DOHH2 (cell line): ENCODE results near the gene TMEM259.

ENCODE experiments used
- H3F3A ChIP-seq: fragments of 200-600 bp; sonication (generic), shearing (Covaris generic); 2 replicates; pipeline ENCODE4 v1.6.0; 2016; ENCODE audit warnings: antibody characterized with exemption, mild to moderate bottlenecking; ENCODE audit not compliant: control insufficient read depth, insufficient read depth
- H3K27ac ChIP-seq: fragments of 200-600 bp; sonication (generic); 2 replicates; pipeline ENCODE4 v1.5.1; 2014; ENCODE audit warnings: low read depth, mild to moderate bottlenecking, low read length, moderate library complexity
- H3K27me3 ChIP-seq: fragments of 200-600 bp; sonication (generic); 2 replicates; pipeline ENCODE4 v1.6.1; 2014; ENCODE audit warnings: mild to moderate bottlenecking, low read length, mixed read lengths; ENCODE audit not compliant: control insufficient read depth
- H3K36me3 ChIP-seq: fragments of 200-600 bp; sonication (generic); 2 replicates; pipeline ENCODE4 v1.6.1; 2014; ENCODE audit warnings: mild to moderate bottlenecking, low read length, moderate library complexity, mixed read lengths; ENCODE audit not compliant: control insufficient read depth
- H3K4me1 ChIP-seq: fragments of 200-600 bp; sonication (generic); 2 replicates; pipeline ENCODE4 v1.6.1; 2014; ENCODE audit warnings: mild to moderate bottlenecking, low read length, mixed read lengths; ENCODE audit not compliant: control insufficient read depth
- H3K4me2 ChIP-seq: fragments of 200-600 bp; sonication (generic); 2 replicates; pipeline ENCODE4 v1.6.0; 2014; ENCODE audit warnings: mild to moderate bottlenecking, low read length, moderate library complexity
- H3K4me3 ChIP-seq: fragments of 200-600 bp; sonication (generic); 2 replicates; pipeline ENCODE4 v1.5.1; 2014; ENCODE audit warnings: mild to moderate bottlenecking, low read length, mixed read lengths
- H3K79me2 ChIP-seq: fragments of 200-600 bp; sonication (generic); 2 replicates; pipeline ENCODE4 v1.6.1; 2014; ENCODE audit warnings: mild to moderate bottlenecking, low read length, mixed read lengths; ENCODE audit not compliant: control insufficient read depth
- H3K9me2 ChIP-seq: fragments of 200-600 bp; sonication (generic); replicated peaks from 2 replicates; pipeline ENCODE4 v1.6.1; 2014; ENCODE audit warnings: mild to moderate bottlenecking, low read length, mixed read lengths; ENCODE audit not compliant: control insufficient read depth
- H3K9me3 ChIP-seq: fragments of 200-600 bp; sonication (generic); 2 replicates; pipeline ENCODE4 v1.6.1; 2014; ENCODE audit warnings: antibody characterized with exemption, low read length, mixed read lengths; ENCODE audit not compliant: control insufficient read depth, insufficient read depth
- H4K20me1 ChIP-seq: fragments of 200-600 bp; sonication (generic); 2 replicates; pipeline ENCODE4 v1.6.0; 2014; ENCODE audit warnings: low read depth, mild to moderate bottlenecking, antibody characterized with exemption, low read length, moderate library complexity; ENCODE audit not compliant: control insufficient read depth, insufficient read depth
- CTCF ChIP-seq: fragments of 200-600 bp; sonication (generic); IDR thresholded peaks from one replicate; pipeline ENCODE4 v1.5.1; 2014; ENCODE audit warnings: antibody characterized with exemption, mild to moderate bottlenecking, low read depth, low read length; ENCODE audit not compliant: poor library complexity, severe bottlenecking
- EZH2phosphoT487 ChIP-seq: fragments of 200-600 bp; sonication (generic); IDR thresholded peaks from 2 replicates; pipeline ENCODE4 v1.6.1; 2017; ENCODE audit warnings: borderline replicate concordance, mild to moderate bottlenecking, antibody characterized with exemption, low read length, moderate library complexity, mixed read lengths

Gene TMEM259

GRCh38 chr19:1066251-1066747 is 45.4 kb upstream of the TMEM259 start:
- Histone ChIP-seq H3K4me3 (peak overlapping the region; percentile 88), H3K27me3 (no peaks in the 10 kb centered on the region), H3K9me3 (no peaks in the 10 kb centered on the region), H3K27ac (peak overlapping the region; percentile 91), H4K20me1 (no peaks in the 10 kb centered on the region), H3K4me2 (peak overlapping the region; percentile 96), H3K4me1 (peaks cover 48% of the 10 kb centered on the region), H3K79me2 (peaks cover 34% of the 10 kb centered on the region), H3F3A (peaks cover 9% of the 10 kb centered on the region; the same call in 1 of the 2 replicates), H3K9me2 (no peaks in the 10 kb centered on the region), H3K36me3 (peaks cover 27% of the 10 kb centered on the region)
- TF ChIP-seq EZH2phosphoT487 (no peak), CTCF (no peak)

- Histone ChIP-seq H3K36me3 (peaks cover 23% of the 10 kb centered on the region), H3K9me2 (no peaks in the 10 kb centered on the region), H3K27me3 (no peaks in the 10 kb centered on the region), H3K4me1 (peaks cover 48% of the 10 kb centered on the region), H4K20me1 (no peaks in the 10 kb centered on the region), H3F3A (peaks cover 9% of the 10 kb centered on the region; the same call in 1 of the 2 replicates), H3K4me2 (peak overlapping the region; percentile 96; the same call in 1 of the 2 replicates), H3K9me3 (no peaks in the 10 kb centered on the region), H3K79me2 (peaks cover 29% of the 10 kb centered on the region), H3K27ac (no peak overlapping the region), H3K4me3 (no peak overlapping the region)
- TF ChIP-seq CTCF (no peak), EZH2phosphoT487 (no peak)
These were observed 44.7 kb upstream of the TMEM259 start for GRCh38 chr19:1065606-1066109.

GRCh38 chr19:1064661-1065605 is 44.0 kb upstream of the TMEM259 start:
- Histone ChIP-seq H3K27me3 (no peaks in the 10 kb centered on the region), H3K4me2 (peak overlapping the region; percentile 70), H3K27ac (no peak overlapping the region), H3F3A (peaks cover 9% of the 10 kb centered on the region; the same call in 1 of the 2 replicates), H3K36me3 (peaks cover 21% of the 10 kb centered on the region), H3K9me3 (no peaks in the 10 kb centered on the region), H3K4me3 (peak overlapping the region; percentile 34), H4K20me1 (no peaks in the 10 kb centered on the region), H3K9me2 (no peaks in the 10 kb centered on the region), H3K4me1 (peaks cover 46% of the 10 kb centered on the region), H3K79me2 (peaks cover 23% of the 10 kb centered on the region)
- peak; percentile 67 for TF ChIP-seq CTCF
- no peak for TF ChIP-seq EZH2phosphoT487
